HL-60 (cell line): Measurements from ENCODE around the gene NBAS.

ENCODE experiments used
- DNase-seq, 2 experiments: peaks; one replicate each; pipeline ENCODE4 v3.0.0-alpha.2; 2010 to 2020; ENCODE audit warnings: low read depth in 1 of 2, low spot score in 1 of 2
- H3K27ac ChIP-seq: fragments of 250-450 bp; sonication (Bioruptor Pico); replicated peaks from 2 replicates; pipeline ENCODE4 v1.5.1; 2020; ENCODE audit warnings: mild to moderate bottlenecking, moderate library complexity
- H3K27me3 ChIP-seq: fragments of 250-450 bp; sonication (Bioruptor Pico); 2 replicates; pipeline ENCODE4 v1.5.1; 2021; ENCODE audit warnings: mild to moderate bottlenecking, moderate library complexity; ENCODE audit not compliant: insufficient read depth, poor library complexity, severe bottlenecking
- H3K4me3 ChIP-seq: replicated peaks from 2 replicates; pipeline ENCODE4 v1.5.1; 2011; ENCODE audit warnings: mild to moderate bottlenecking, control low read depth, low read length; ENCODE audit not compliant: insufficient read depth
- GABPA ChIP-seq: IDR thresholded peaks from 2 replicates; pipeline ENCODE4 v1.6.1; 2012; ENCODE audit warnings: low read depth
- POLR2AphosphoS5 ChIP-seq: IDR thresholded peaks from 2 replicates; pipeline ENCODE4 v1.6.1; 2012; ENCODE audit warnings: low read depth
- SPI1 ChIP-seq: IDR thresholded peaks from 2 replicates; pipeline ENCODE4 v1.6.1; 2012; ENCODE audit warnings: low read depth, mild to moderate bottlenecking, borderline replicate concordance
- TF ChIP-seq, protein P1 (sequence below): IDR thresholded peaks from one replicate; pipeline ENCODE4 v1.5.1; 2011; ENCODE audit warnings: low read length, control low read depth, inconsistent platforms; ENCODE audit not compliant: insufficient read depth
- TF ChIP-seq, protein P2 (sequence below): IDR thresholded peaks from 2 replicates; pipeline ENCODE4 v1.6.1; 2012; ENCODE audit warnings: low read depth; ENCODE audit not compliant: insufficient replicate concordance

NBAS gene

DNA sequence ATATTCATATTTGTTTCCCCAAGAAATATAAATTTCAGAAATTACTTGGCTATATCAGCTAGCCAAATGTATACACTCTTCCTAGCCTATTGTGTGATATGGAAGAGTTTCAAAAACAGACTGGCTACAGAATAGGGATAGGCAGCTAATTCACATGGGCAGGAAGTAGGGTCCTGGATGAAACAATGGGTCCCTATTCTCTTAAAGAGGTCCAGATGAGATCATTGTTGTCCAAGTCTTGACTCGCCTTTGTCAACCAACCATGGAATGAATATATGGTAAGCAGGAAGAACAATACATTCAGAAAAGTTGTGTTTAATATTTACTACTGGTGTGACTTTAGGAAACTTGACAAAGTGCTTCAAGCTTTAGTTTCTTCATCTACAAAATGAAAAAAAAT, 319.9 kb downstream of the NBAS start:
- TF ChIP-seq, protein P1, sequence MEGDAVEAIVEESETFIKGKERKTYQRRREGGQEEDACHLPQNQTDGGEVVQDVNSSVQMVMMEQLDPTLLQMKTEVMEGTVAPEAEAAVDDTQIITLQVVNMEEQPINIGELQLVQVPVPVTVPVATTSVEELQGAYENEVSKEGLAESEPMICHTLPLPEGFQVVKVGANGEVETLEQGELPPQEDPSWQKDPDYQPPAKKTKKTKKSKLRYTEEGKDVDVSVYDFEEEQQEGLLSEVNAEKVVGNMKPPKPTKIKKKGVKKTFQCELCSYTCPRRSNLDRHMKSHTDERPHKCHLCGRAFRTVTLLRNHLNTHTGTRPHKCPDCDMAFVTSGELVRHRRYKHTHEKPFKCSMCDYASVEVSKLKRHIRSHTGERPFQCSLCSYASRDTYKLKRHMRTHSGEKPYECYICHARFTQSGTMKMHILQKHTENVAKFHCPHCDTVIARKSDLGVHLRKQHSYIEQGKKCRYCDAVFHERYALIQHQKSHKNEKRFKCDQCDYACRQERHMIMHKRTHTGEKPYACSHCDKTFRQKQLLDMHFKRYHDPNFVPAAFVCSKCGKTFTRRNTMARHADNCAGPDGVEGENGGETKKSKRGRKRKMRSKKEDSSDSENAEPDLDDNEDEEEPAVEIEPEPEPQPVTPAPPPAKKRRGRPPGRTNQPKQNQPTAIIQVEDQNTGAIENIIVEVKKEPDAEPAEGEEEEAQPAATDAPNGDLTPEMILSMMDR, result no peak
- TF ChIP-seq, protein P2, sequence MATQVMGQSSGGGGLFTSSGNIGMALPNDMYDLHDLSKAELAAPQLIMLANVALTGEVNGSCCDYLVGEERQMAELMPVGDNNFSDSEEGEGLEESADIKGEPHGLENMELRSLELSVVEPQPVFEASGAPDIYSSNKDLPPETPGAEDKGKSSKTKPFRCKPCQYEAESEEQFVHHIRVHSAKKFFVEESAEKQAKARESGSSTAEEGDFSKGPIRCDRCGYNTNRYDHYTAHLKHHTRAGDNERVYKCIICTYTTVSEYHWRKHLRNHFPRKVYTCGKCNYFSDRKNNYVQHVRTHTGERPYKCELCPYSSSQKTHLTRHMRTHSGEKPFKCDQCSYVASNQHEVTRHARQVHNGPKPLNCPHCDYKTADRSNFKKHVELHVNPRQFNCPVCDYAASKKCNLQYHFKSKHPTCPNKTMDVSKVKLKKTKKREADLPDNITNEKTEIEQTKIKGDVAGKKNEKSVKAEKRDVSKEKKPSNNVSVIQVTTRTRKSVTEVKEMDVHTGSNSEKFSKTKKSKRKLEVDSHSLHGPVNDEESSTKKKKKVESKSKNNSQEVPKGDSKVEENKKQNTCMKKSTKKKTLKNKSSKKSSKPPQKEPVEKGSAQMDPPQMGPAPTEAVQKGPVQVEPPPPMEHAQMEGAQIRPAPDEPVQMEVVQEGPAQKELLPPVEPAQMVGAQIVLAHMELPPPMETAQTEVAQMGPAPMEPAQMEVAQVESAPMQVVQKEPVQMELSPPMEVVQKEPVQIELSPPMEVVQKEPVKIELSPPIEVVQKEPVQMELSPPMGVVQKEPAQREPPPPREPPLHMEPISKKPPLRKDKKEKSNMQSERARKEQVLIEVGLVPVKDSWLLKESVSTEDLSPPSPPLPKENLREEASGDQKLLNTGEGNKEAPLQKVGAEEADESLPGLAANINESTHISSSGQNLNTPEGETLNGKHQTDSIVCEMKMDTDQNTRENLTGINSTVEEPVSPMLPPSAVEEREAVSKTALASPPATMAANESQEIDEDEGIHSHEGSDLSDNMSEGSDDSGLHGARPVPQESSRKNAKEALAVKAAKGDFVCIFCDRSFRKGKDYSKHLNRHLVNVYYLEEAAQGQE, result no peak
- no peak for TF ChIP-seq POLR2AphosphoS5
- no peak for TF ChIP-seq GABPA
- no peak for DNase-seq
- H3K27me3 ChIP-seq, result no peaks in the 10 kb centered on the region
- H3K27ac ChIP-seq, result no peak overlapping the region
- no peak overlapping the region for H3K4me3 ChIP-seq

DNA sequence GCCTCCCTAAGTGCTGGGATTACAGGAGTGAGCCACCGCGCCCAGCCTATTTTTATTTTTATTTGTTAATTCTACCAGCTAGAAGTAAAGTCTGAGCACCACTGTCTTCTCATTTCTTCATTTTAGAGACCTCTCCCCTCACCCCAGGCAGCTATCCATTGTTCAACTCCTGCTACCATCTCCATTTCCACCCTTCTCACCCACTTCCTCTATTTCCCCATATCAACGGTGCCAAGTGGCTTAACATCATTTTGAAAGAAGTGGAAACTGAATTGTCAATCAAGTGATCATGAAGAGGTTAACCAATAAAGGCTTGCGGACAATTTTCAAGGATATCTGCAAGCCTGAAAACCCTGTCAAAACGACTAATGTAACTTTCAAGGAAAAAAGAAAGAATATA, 323.1 kb downstream of the NBAS start:
- peak; percentile 95 for TF ChIP-seq SPI1
- no peak for TF ChIP-seq POLR2AphosphoS5
- TF ChIP-seq GABPA, result 0 out of 2 replicates have a peak, but pooled peaks have one; percentile 27
- H3K27me3 ChIP-seq, result no peaks in the 10 kb centered on the region
- H3K4me3 ChIP-seq, result no peak overlapping the region
- H3K27ac ChIP-seq, result peak overlapping the region; percentile 54
- peak in 1 of 2 experiments; percentile 66 for DNase-seq

DNA sequence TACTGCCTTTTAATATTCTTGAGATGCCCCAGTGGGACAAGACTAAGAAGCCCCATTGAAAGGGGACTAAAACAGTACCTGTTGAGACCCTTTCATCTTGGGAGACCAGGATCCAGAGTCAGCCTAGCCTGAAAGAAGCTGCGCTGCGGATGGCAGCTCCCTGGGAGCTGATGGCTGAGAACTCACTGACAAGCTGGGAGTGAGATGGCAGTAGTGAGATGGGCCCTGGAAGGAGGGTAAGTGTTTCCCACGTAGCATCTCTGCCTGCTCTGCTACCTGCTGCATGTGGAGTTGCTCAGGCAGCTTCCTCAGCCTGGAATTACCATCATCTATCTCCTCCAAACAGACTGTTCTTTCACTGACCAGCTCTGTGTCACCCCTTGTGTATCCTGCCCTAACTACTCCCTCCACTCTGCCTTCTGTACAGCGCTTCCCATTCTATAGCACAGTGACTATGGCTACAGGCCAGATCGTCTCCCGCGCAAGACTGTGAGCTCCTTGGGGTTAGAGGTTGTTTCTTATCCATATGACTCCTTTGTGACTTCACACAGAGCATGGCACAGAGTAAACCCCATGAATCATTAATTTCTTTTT, 330.4 kb downstream of the NBAS start:
- Histone ChIP-seq H3K4me3 (no peak overlapping the region), H3K27me3 (no peaks in the 10 kb centered on the region), H3K27ac (no peak overlapping the region)
- TF ChIP-seq SPI1, result no peak
- no peak for TF ChIP-seq POLR2AphosphoS5
- TF ChIP-seq GABPA, result no peak
- TF ChIP-seq, protein P2, result no peak
- TF ChIP-seq, protein P1, result no peak
- no peak for DNase-seq

DNA sequence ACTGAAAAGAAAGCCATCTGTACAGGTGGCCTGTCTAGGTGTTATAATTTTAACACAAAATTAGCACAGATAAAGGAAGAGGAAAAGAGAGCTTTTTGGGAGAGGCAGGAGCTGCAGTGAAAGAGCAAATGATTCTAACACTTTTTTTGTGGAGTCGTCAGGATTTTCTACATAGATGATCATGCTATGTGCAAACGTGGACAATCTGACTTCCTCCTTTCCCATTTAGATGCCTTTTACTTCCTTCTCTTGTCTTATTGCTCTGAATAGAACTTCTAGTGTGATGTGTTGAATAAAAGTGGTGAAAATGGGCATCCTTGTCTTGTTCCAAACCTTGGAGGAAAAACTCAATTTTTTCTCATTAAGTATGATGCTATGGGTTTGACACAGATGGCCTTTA, 334.5 kb downstream of the NBAS start:
- DNase-seq, result no peak

More for the DNA sequence above, 334.5 kb downstream of the NBAS start:
- no peak overlapping the region for H3K4me3 ChIP-seq
- no peak overlapping the region for H3K27ac ChIP-seq
- no peaks in the 10 kb centered on the region for H3K27me3 ChIP-seq
- TF ChIP-seq, protein P1, result no peak
- no peak for TF ChIP-seq POLR2AphosphoS5
- no peak for TF ChIP-seq GABPA
- TF ChIP-seq, protein P2, result no peak
- peak; percentile 79 for TF ChIP-seq SPI1
